GM23248 (cell line): ENCODE measurements around the gene GAL3ST1.

ENCODE experiments used
- EZH2 ChIP-seq: fragments of 200-600 bp; sonication (generic); IDR thresholded peaks from 2 replicates; pipeline ENCODE4 v1.6.1; 2018; ENCODE audit warnings: antibody characterized with exemption, mild to moderate bottlenecking; ENCODE audit not compliant: insufficient read depth, poor library complexity, severe bottlenecking
- EZH2phosphoT487 ChIP-seq: fragments of 200-600 bp; sonication (generic); IDR thresholded peaks from 2 replicates; pipeline ENCODE4 v1.6.1; 2018; ENCODE audit warnings: antibody characterized with exemption, moderate library complexity, mild to moderate bottlenecking, low read depth; ENCODE audit not compliant: insufficient read depth

- TF ChIP-seq EZH2 (no peak), EZH2phosphoT487 (no peak)
Measured at GRCh38 chr22:30513462-30513861, 61.0 kb downstream of the GAL3ST1 start.
